Mucosa of descending colon (tissue), 3 donors: ENCODE measurements around the gene CDKN2AIP. TPM values are rescaled to one million over a fixed set of nuclear protein-coding genes. Genes with fewer than 3 reads are reported as not detected.

ENCODE experiments used
- ATAC-seq: fragments of 200-7000 bp; cut with Tn5 transposase; one replicate; pipeline ENCODE4 v1.9.1; 2020; ENCODE audit warnings: mild to moderate bottlenecking, moderate library complexity
- DNase-seq, 3 donors: peaks; one replicate each; pipeline ENCODE4 v3.0.0-alpha.2; 2020
- H3K36me3 ChIP-seq: fragments of 200-600 bp; one replicate; pipeline ENCODE4 v1.8.0; 2021; ENCODE audit warnings: low read depth, mild to moderate bottlenecking
- H3K4me1 ChIP-seq: fragments of 200-600 bp; one replicate; pipeline ENCODE4 v1.8.0; 2021; ENCODE audit warnings: low read depth, mild to moderate bottlenecking
- H3K4me3 ChIP-seq: fragments of 200-600 bp; one replicate; pipeline ENCODE4 v1.8.0; 2021; ENCODE audit warnings: mild to moderate bottlenecking
- H3K9me3 ChIP-seq: fragments of 200-600 bp; one replicate; pipeline ENCODE4 v1.8.0; 2021; ENCODE audit warnings: mild to moderate bottlenecking
- CTCF ChIP-seq: fragments of 200-600 bp; IDR thresholded peaks from one replicate; pipeline ENCODE4 v1.8.0; 2022; ENCODE audit warnings: antibody characterized with exemption, mild to moderate bottlenecking
- intact Hi-C, 2 donors: fragments of 100-400 bp; cut with DNase I in 1 of 2; cut with micrococcal nuclease in 1 of 2; formaldehyde crosslinking; loops; one replicate each; pipeline versions ENCODE4 v1.11.0 to v1.11.1; 2022; cut with DNase I, micrococcal nuclease
- total RNA-seq, 3 donors: library from RNA; stranded (reverse); fragmentation: NEBNext Ultra II Directional in 2 of 3; extraction: Animal tissue kit (Norgen Biotek cat#: 25700) in 2 of 3; gene quantifications; one replicate each; pipeline versions ENCODE4 v1.2.1 to v1.2.4, GENCODE V29; 2021 to 2023
- donor health status: DM: no; HTN: no; CAD: no; lungs with moderate emphysema.
- donor health status: DM: no; HTN: no; CAD: no.
- donor health status: DM: no; HTN: yes; CAD: no.

CDKN2AIP gene
- total RNA-seq, 3 donors from 2014 or later: 16.2 to 20.4 (median 18.9) TPM

- H3K9me3 ChIP-seq: no peaks in the 10 kb centered on the region
- H3K36me3 ChIP-seq: no peaks in the 10 kb centered on the region
- DNase-seq (no peak), ATAC-seq (no peak)
- no peak overlapping the region for H3K4me3 ChIP-seq
- intact Hi-C loops: no loop called here
- no peak for TF ChIP-seq CTCF
- no peaks in the 10 kb centered on the region for H3K4me1 ChIP-seq
Observed at GRCh38 chr4:183493246-183493645, 48.8 kb downstream of the CDKN2AIP start.

GRCh38 chr4:183495184-183495583 is 50.7 kb downstream of the CDKN2AIP start:
- intact Hi-C loops: no loop called here
- H3K9me3 ChIP-seq: no peaks in the 10 kb centered on the region
- H3K36me3 ChIP-seq: no peaks in the 10 kb centered on the region
- no peaks in the 10 kb centered on the region for H3K4me1 ChIP-seq
- H3K4me3 ChIP-seq: no peak overlapping the region
- ATAC-seq: no peak
- TF ChIP-seq CTCF: no peak
- no peak for DNase-seq

Other genes with a start within 250 kb of the CDKN2AIP start
- gene CLDN22, start 124.4 kb upstream of the CDKN2AIP start, total RNA-seq: not detected
- gene CLDN24, start 122.2 kb upstream of the CDKN2AIP start, total RNA-seq: not detected
- gene ING2, start 60.4 kb downstream of the CDKN2AIP start, total RNA-seq: 10 to 100 TPM in 2 of 3 donors, 1 to 10 TPM in 1; 9.9 to 12.5 (median 11.9) TPM
- gene RWDD4, start 214.5 kb downstream of the CDKN2AIP start, total RNA-seq: 10 to 100 TPM; 14.7 to 18.6 (median 15.0) TPM
- 10 to 100 TPM; 27.7 to 35.8 (median 34.3) TPM for gene TRAPPC11, start 214.7 kb downstream of the CDKN2AIP start, total RNA-seq